Stimulated activated CD8-positive, alpha-beta memory T cell treated with anti-CD3 and anti-CD28 coated beads, Interleukin-12 subunit alpha, Interleukin-12 subunit beta, amount 100 ng/mL, for 4 hours (primary cell): ENCODE results near the gene GIMD1.
"Not testable (repeated sequence)": the region's sequence is repeated elsewhere in the genome, so short reads cannot be mapped to it uniquely, and the experiment has no call there.

Experiments
- DNase-seq: peaks from one replicate; pipeline ENCODE4 v3.0.0-alpha.2; 2020; ENCODE audit warnings: low read depth

GIMD1 gene

GRCh38 chr4:106368678-106369077, at the start of gene GIMD1:
TSS of gene GIMD1 (minus strand) at chr4:106368778. CDS start at chr4:106367435, 1,343 bp downstream.
- no peak for DNase-seq

- no peak for DNase-seq
Measured at GRCh38 chr4:106414366-106414765, 45.8 kb upstream of the GIMD1 start.

GRCh38 chr4:106409901-106410889, 41.6 kb upstream of the GIMD1 start:
- DNase-seq = no peak

GRCh38 chr4:106408004-106408403, 39.4 kb upstream of the GIMD1 start:
- DNase-seq = not testable (repeated sequence)

- DNase-seq = no peak
Measured at GRCh38 chr4:106401157-106401556, 32.6 kb upstream of the GIMD1 start.

GRCh38 chr4:106398898-106399297, 30.3 kb upstream of the GIMD1 start:
- not testable (repeated sequence) for DNase-seq

GRCh38 chr4:106395582-106395981, 27.0 kb upstream of the GIMD1 start:
- DNase-seq = no peak

- DNase-seq = no peak
Measured at GRCh38 chr4:106385853-106386393, 17.3 kb upstream of the GIMD1 start.

GRCh38 chr4:106384878-106385277, 16.3 kb upstream of the GIMD1 start:
- no peak for DNase-seq

- DNase-seq = no peak
Measured at GRCh38 chr4:106380179-106380578, 11.6 kb upstream of the GIMD1 start.

- DNase-seq = no peak
Measured at GRCh38 chr4:106373026-106373425, 4.4 kb upstream of the GIMD1 start.

- DNase-seq = no peak
Measured at GRCh38 chr4:106371161-106371560, 2.6 kb upstream of the GIMD1 start.

GRCh38 chr4:106370214-106370613, 1.6 kb upstream of the GIMD1 start:
- DNase-seq = no peak

GRCh38 chr4:106369456-106370060, 980 bp upstream of the GIMD1 start:
- DNase-seq = no peak

- no peak for DNase-seq
Measured at GRCh38 chr4:106367072-106367471, 1.5 kb downstream of the GIMD1 start.

GRCh38 chr4:106366026-106366425, 2.6 kb downstream of the GIMD1 start:
- DNase-seq = no peak

GRCh38 chr4:106365613-106366012, 3.0 kb downstream of the GIMD1 start:
- DNase-seq = no peak

- DNase-seq = no peak
Measured at GRCh38 chr4:106364282-106364681, 4.3 kb downstream of the GIMD1 start.

- no peak for DNase-seq
Measured at GRCh38 chr4:106362086-106362825, 6.3 kb downstream of the GIMD1 start.

- no peak for DNase-seq
Measured at GRCh38 chr4:106358899-106359298, 9.7 kb downstream of the GIMD1 start.

- DNase-seq = no peak
Measured at GRCh38 chr4:106355193-106355592, 13.4 kb downstream of the GIMD1 start.

GRCh38 chr4:106353786-106354185, 14.8 kb downstream of the GIMD1 start:
- DNase-seq = no peak
